GM06990 (cell line): ENCODE measurements around the gene CHAD.
A peak's percentile ranks its signal among the peaks of the same experiment; 100 is the strongest.
"Not testable (repeated sequence)": the region's sequence is repeated elsewhere in the genome, so short reads cannot be mapped to it uniquely, and the experiment has no call there.

Source experiments
- DNase-seq: peaks from one replicate; pipeline ENCODE4 v3.0.0-alpha.2; 2011; ENCODE audit not compliant: insufficient read length; ENCODE audit errors: extremely low read depth
- H3K27me3 ChIP-seq: replicated peaks from 2 replicates; pipeline ENCODE4 v1.6.0; 2011; ENCODE audit warnings: low read length; ENCODE audit not compliant: control insufficient read depth, insufficient read depth
- H3K36me3 ChIP-seq: 2 replicates; pipeline ENCODE4 v1.5.1; 2011; ENCODE audit warnings: low read length; ENCODE audit not compliant: control insufficient read depth, insufficient read depth
- H3K4me3 ChIP-seq: replicated peaks from 2 replicates; pipeline ENCODE4 v1.5.1; 2011; ENCODE audit warnings: low read depth, mild to moderate bottlenecking, control low read depth, low read length
- TF ChIP-seq, protein P1 (sequence below): IDR thresholded peaks from 2 replicates; pipeline ENCODE4 v1.5.1; 2011; ENCODE audit warnings: low read length, control low read depth, mild to moderate bottlenecking, inconsistent platforms; ENCODE audit not compliant: insufficient read depth, poor library complexity, severe bottlenecking

The CHAD gene

DNA sequence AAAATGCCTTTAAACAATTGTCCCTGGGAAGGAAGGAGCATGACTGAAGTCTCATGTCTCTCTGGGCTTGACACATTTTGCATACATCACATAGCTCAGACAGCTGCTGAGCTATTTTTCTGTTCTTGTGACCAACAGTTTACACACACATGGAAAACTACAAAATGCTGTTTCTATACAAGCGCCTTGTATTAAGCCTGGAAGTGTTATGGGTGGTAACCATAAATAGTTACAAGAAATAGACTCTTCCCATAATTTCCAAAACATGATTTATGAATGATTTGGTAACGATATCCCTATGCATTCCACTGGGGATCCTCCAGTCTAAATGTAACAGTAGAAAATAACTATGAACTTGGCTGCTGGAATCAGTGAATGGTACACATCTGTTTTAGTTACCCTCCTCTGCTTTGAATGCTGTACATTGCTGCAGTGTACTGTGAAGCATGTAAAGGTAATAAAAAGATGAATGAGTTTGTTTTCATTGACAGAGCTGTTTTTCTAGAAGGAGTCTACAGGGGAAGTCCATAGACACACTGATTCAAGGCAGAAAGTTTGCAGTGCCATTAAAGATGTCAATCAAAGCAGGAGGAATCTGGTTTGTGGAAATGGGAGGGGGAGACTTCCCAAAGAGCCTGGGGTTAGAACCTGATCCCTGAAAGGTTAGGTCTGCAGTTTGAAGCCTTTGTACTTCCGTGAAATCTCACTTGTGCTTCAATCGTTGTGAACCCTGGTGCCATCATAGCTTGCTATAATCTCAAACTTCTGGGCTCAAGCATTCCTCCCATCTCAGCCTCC, 37.7 kb downstream of the CHAD start:
- no peak overlapping the region for H3K4me3 ChIP-seq
- TF ChIP-seq, protein P1, sequence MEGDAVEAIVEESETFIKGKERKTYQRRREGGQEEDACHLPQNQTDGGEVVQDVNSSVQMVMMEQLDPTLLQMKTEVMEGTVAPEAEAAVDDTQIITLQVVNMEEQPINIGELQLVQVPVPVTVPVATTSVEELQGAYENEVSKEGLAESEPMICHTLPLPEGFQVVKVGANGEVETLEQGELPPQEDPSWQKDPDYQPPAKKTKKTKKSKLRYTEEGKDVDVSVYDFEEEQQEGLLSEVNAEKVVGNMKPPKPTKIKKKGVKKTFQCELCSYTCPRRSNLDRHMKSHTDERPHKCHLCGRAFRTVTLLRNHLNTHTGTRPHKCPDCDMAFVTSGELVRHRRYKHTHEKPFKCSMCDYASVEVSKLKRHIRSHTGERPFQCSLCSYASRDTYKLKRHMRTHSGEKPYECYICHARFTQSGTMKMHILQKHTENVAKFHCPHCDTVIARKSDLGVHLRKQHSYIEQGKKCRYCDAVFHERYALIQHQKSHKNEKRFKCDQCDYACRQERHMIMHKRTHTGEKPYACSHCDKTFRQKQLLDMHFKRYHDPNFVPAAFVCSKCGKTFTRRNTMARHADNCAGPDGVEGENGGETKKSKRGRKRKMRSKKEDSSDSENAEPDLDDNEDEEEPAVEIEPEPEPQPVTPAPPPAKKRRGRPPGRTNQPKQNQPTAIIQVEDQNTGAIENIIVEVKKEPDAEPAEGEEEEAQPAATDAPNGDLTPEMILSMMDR: no peak
- H3K36me3 ChIP-seq: no peaks in the 10 kb centered on the region
- H3K27me3 ChIP-seq: no peaks in the 10 kb centered on the region
- DNase-seq: no peak

DNA sequence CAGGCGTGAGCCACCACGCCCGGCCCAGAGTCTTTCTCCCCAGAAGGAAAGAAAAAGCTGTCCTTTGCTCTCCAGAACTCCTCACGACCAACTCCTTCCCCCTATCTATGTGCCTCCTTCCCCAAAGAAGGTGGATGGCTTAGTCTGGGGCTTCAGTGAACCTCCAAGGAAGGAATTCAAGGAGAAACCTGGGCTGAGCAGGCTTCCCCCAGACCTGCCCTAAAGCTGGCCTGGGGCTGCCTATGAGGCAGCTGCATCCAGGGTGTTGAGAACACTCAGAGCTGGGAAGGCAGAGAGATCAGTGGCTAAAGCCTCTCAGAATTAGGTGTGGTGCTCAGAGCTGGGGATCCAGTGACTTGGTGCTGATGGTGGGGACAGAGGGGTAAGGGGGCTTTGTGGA, 38.9 kb downstream of the CHAD start:
- Histone ChIP-seq H3K27me3 (no peaks in the 10 kb centered on the region), H3K4me3 (no peak overlapping the region), H3K36me3 (no peaks in the 10 kb centered on the region)
- no peak for DNase-seq
- TF ChIP-seq, protein P1: no peak

DNA sequence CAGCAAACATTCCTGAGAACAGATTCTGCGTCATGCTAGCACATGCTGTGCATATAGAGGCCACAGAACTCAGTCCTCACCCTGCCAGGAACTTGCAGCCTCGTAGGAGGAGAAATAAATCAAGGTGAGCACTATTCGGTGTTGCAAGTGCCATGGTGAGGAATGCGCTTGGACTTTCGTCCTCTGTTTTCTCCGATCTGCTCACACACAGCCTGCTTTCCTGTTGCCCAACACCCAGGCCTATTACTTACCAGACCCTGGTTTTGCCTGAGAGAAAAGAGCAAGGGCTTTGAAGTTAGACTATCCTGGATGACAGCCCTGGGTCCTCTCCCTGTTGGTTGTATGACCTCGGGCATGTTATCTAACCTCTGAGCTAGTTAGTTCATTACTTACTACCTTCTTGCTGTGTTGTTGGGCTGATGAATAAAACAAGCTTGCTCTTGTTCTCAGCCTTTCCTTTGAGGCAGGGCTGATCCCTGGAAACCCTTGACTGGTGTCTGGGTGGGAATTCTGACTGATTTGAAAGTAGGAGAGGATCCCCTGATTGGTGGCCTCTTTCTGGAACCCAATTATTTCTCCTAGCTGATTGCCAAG, 39.8 kb downstream of the CHAD start:
- TF ChIP-seq, protein P1: no peak
- DNase-seq: no peak
- no peaks in the 10 kb centered on the region for H3K36me3 ChIP-seq
- H3K27me3 ChIP-seq: no peaks in the 10 kb centered on the region
- no peak overlapping the region for H3K4me3 ChIP-seq

DNA sequence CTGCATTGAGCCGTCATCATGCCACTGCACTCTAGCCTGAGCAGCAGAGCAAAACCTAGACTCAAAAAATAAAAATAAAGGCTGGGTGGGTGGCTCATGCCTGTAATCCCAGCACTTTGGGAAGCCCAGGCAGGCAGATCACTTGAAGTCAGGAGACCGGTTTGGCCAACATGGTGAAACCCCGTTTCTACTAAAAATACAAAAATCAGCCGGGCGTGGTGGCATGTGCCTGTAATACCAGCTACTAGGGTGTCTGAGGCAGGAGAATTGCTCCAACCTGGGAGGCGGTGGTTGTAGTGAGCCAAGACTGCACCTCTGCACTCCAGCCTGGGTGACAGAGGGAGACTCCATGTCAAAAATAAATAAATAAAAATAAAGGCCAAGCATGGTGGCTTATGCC, 40.6 kb downstream of the CHAD start:
- DNase-seq, H3K4me3 ChIP-seq: not testable (repeated sequence)

DNA sequence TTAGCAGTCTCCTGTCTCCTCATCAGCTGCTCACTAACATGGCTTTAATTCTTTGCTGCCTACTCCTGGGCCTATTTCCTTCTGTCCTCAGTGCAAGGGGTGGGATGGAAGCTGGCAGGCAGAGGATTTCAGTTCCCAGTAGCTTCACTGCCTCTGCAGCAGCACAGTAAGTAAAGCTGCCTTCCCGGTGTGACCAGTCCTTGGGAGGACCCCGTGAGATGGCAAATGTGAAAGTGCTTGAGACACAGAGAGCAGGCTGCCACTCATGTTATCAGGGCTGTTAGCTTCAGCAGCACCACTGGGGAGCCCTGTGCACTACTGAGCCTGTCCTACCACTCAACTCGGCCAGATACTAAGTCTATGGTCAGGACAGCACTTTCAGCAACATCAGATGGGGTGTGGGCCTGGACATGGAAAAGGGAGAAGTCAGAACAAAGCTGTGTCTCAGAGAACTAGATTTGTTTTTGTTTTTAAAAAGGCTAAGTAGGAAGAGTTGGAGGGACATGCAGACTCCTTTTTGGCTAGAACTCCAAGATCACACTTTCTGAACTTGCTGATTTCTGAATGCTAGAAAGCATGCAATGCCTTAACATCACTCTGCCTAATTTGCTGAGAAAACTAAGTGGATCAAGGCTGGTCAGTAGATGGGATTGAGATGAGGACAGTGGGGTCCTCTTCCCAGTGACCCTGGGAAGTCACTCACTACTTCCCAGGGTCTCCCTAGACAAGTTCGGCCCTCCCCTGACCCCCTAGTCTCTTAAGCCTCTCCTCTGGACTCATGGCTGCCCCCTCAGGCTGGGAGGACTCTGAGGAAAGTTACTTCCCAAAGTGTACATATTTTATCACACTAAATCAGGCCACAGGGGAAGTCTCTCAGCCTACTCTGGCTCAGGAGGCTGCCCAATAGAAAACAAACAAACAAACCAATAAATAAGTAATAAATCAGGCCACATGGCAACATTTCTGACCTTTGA, 41.6 kb downstream of the CHAD start:
- DNase-seq: peak; percentile 22
- no peaks in the 10 kb centered on the region for H3K36me3 ChIP-seq
- TF ChIP-seq, protein P1: peak; percentile 54
- H3K27me3 ChIP-seq: no peaks in the 10 kb centered on the region
- H3K4me3 ChIP-seq: peak overlapping the region; percentile 74

More for the DNA sequence above, 40.6 kb downstream of the CHAD start:
- not testable (repeated sequence) for H3K36me3 ChIP-seq, H3K27me3 ChIP-seq

DNA sequence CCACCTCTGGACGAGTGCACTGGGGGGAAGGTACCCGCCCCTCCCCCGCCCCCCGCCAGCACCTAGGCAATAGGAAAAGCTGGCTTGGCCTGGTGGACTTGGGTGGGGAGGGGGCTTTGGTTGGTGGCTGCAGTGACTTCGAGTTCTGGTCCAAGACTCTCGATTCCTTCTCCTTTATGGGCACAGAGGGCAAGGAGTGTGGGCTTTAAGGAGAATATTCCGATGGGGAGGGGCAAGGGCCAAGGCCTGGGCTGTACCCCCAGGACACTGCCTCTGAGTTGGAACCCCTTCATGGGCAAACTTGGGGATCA, 42.3 kb downstream of the CHAD start:
- TF ChIP-seq, protein P1: no peak
- Histone ChIP-seq H3K4me3 (peak overlapping the region; percentile 74), H3K27me3 (no peaks in the 10 kb centered on the region), H3K36me3 (no peaks in the 10 kb centered on the region)
- DNase-seq: no peak
